SJCRH30 (cell line): ENCODE data around the gene HCN1. TPM values are rescaled to one million over a fixed set of nuclear protein-coding genes. Genes with fewer than 3 reads are reported as not detected.
A peak's percentile ranks its signal among the peaks of the same experiment; 100 is the strongest.
"Not testable (repeated sequence)": the region's sequence is repeated elsewhere in the genome, so short reads cannot be mapped to it uniquely, and the experiment has no call there.

Experiments
- DNase-seq, 2 experiments: peaks; one replicate each; pipeline ENCODE4 v3.0.0-alpha.2; 2015 to 2020
- H3K27ac ChIP-seq: fragments of 250-450 bp; sonication (Bioruptor Pico); 2 replicates; pipeline ENCODE4 v1.5.1; 2020; ENCODE audit warnings: mild to moderate bottlenecking, moderate library complexity
- H3K27me3 ChIP-seq: fragments of 250-450 bp; sonication (Bioruptor Pico); 2 replicates; pipeline ENCODE4 v1.5.1; 2020; ENCODE audit warnings: mild to moderate bottlenecking, moderate library complexity
- H3K36me3 ChIP-seq: fragments of 250-450 bp; sonication (Bioruptor Pico); 2 replicates; pipeline ENCODE4 v1.5.1; 2020; ENCODE audit warnings: mild to moderate bottlenecking, moderate library complexity
- H3K4me1 ChIP-seq: fragments of 250-450 bp; sonication (Bioruptor Pico); 2 replicates; pipeline ENCODE4 v1.5.1; 2020; ENCODE audit warnings: mild to moderate bottlenecking, moderate library complexity
- H3K4me3 ChIP-seq: fragments of 250-450 bp; sonication (Bioruptor Pico); 2 replicates; pipeline ENCODE4 v1.5.1; 2020; ENCODE audit warnings: mild to moderate bottlenecking, moderate library complexity
- H3K9me3 ChIP-seq: fragments of 250-450 bp; sonication (Bioruptor Pico); replicated peaks from 2 replicates; pipeline ENCODE4 v1.5.1; 2020; ENCODE audit warnings: mild to moderate bottlenecking, moderate library complexity
- total RNA-seq: library from RNA; depleted of rRNA; stranded (reverse); fragments of >200 nt; shearing (Covaris generic); gene quantifications from 2 replicates; pipeline ENCODE4 v1.2.3, GENCODE V29; 2014

Gene HCN1
- total RNA-seq, 1 experiment from 2014 or later: under 0.01 TPM

- Histone ChIP-seq H3K27me3 (no peaks in the 10 kb centered on the region), H3K9me3 (no peaks in the 10 kb centered on the region), H3K27ac (no peak overlapping the region), H3K36me3 (no peaks in the 10 kb centered on the region), H3K4me3 (no peak overlapping the region), H3K4me1 (0 out of 2 replicates have a peak, but pooled peaks cover 3% of the 10 kb centered on the region)
- DNase-seq: no peak
These were observed 278.7 kb downstream of the HCN1 start for GRCh38 chr5:45417285-45417998.

GRCh38 chr5:45414620-45415573 is 281.3 kb downstream of the HCN1 start:
- no peak for DNase-seq
- H3K36me3 ChIP-seq: no peaks in the 10 kb centered on the region
- H3K27ac ChIP-seq: no peak overlapping the region
- H3K4me1 ChIP-seq: peaks cover 8% of the 10 kb centered on the region; the same call in 1 of the 2 replicates
- H3K27me3 ChIP-seq: no peaks in the 10 kb centered on the region
- H3K4me3 ChIP-seq: no peak overlapping the region
- H3K9me3 ChIP-seq: no peaks in the 10 kb centered on the region

GRCh38 chr5:45411971-45412612 is 284.1 kb downstream of the HCN1 start:
- Histone ChIP-seq H3K27me3 (no peaks in the 10 kb centered on the region), H3K4me1 (peaks cover 5% of the 10 kb centered on the region; the same call in 1 of the 2 replicates), H3K9me3 (no peaks in the 10 kb centered on the region), H3K4me3 (no peak overlapping the region), H3K36me3 (no peaks in the 10 kb centered on the region), H3K27ac (no peak overlapping the region)
- DNase-seq: no peak

- H3K27ac ChIP-seq: no peak overlapping the region
- no peaks in the 10 kb centered on the region for H3K27me3 ChIP-seq
- H3K4me1 ChIP-seq: peaks cover 5% of the 10 kb centered on the region; the same call in 1 of the 2 replicates
- DNase-seq: no peak
- H3K9me3 ChIP-seq: no peaks in the 10 kb centered on the region
- no peaks in the 10 kb centered on the region for H3K36me3 ChIP-seq
- no peak overlapping the region for H3K4me3 ChIP-seq
These were observed 285.7 kb downstream of the HCN1 start for GRCh38 chr5:45410304-45410995.

- no peak overlapping the region for H3K27ac ChIP-seq
- DNase-seq: no peak
These were observed 288.1 kb downstream of the HCN1 start for GRCh38 chr5:45408067-45408466.

GRCh38 chr5:45402804-45403455 is 293.2 kb downstream of the HCN1 start:
- H3K4me3 ChIP-seq: no peak overlapping the region
- no peaks in the 10 kb centered on the region for H3K36me3 ChIP-seq
- no peak overlapping the region for H3K27ac ChIP-seq
- no peak for DNase-seq
- H3K27me3 ChIP-seq: no peaks in the 10 kb centered on the region; the same call in 1 of the 2 replicates
- H3K9me3 ChIP-seq: no peaks in the 10 kb centered on the region
- H3K4me1 ChIP-seq: no peaks in the 10 kb centered on the region

More at GRCh38 chr5:45408067-45408466, 288.1 kb downstream of the HCN1 start:
- Histone ChIP-seq H3K4me3 (no peak overlapping the region), H3K36me3 (no peaks in the 10 kb centered on the region), H3K9me3 (no peaks in the 10 kb centered on the region), H3K27me3 (no peaks in the 10 kb centered on the region; the same call in 1 of the 2 replicates), H3K4me1 (peaks cover 5% of the 10 kb centered on the region; the same call in 1 of the 2 replicates)

- H3K9me3 ChIP-seq: no peaks in the 10 kb centered on the region
- no peak overlapping the region for H3K4me3 ChIP-seq
- H3K27ac ChIP-seq: no peak overlapping the region
- H3K4me1 ChIP-seq: no peaks in the 10 kb centered on the region
- no peaks in the 10 kb centered on the region; the same call in 1 of the 2 replicates for H3K27me3 ChIP-seq
- no peaks in the 10 kb centered on the region for H3K36me3 ChIP-seq
- DNase-seq: no peak
These were observed 297.1 kb downstream of the HCN1 start for GRCh38 chr5:45399041-45399440.

- peaks cover 16% of the 10 kb centered on the region for H3K4me1 ChIP-seq
- peak overlapping the region; percentile 52 for H3K27ac ChIP-seq
- no peak overlapping the region for H3K4me3 ChIP-seq
- peak; percentile 31 to 61 for DNase-seq
- H3K27me3 ChIP-seq: no peaks in the 10 kb centered on the region
- no peaks in the 10 kb centered on the region for H3K9me3 ChIP-seq
- no peaks in the 10 kb centered on the region for H3K36me3 ChIP-seq
These were observed 310.7 kb downstream of the HCN1 start for GRCh38 chr5:45385321-45386058.

GRCh38 chr5:45383985-45384384 is 312.2 kb downstream of the HCN1 start:
- Histone ChIP-seq H3K9me3 (no peaks in the 10 kb centered on the region), H3K27ac (no peak overlapping the region), H3K36me3 (no peaks in the 10 kb centered on the region), H3K4me3 (no peak overlapping the region), H3K4me1 (peaks cover 16% of the 10 kb centered on the region), H3K27me3 (no peaks in the 10 kb centered on the region)
- DNase-seq: no peak

GRCh38 chr5:45382583-45382982 is 313.6 kb downstream of the HCN1 start:
- Histone ChIP-seq H3K27me3 (no peaks in the 10 kb centered on the region), H3K27ac (no peak overlapping the region), H3K36me3 (no peaks in the 10 kb centered on the region), H3K4me1 (peaks cover 16% of the 10 kb centered on the region), H3K4me3 (no peak overlapping the region), H3K9me3 (no peaks in the 10 kb centered on the region)
- no peak for DNase-seq

GRCh38 chr5:45376417-45376816 is 319.8 kb downstream of the HCN1 start:
- Histone ChIP-seq H3K27me3 (no peaks in the 10 kb centered on the region), H3K9me3 (no peaks in the 10 kb centered on the region), H3K27ac (no peak overlapping the region), H3K4me3 (no peak overlapping the region), H3K4me1 (no peaks in the 10 kb centered on the region), H3K36me3 (no peaks in the 10 kb centered on the region)
- DNase-seq: no peak

GRCh38 chr5:45372629-45373028 is 323.6 kb downstream of the HCN1 start:
- Histone ChIP-seq H3K4me1 (no peaks in the 10 kb centered on the region), H3K27ac (no peak overlapping the region)

GRCh38 chr5:45371423-45371822 is 324.8 kb downstream of the HCN1 start:
- H3K9me3 ChIP-seq: not testable (repeated sequence)

More at GRCh38 chr5:45372629-45373028, 323.6 kb downstream of the HCN1 start:
- Histone ChIP-seq H3K9me3 (no peaks in the 10 kb centered on the region), H3K36me3 (no peaks in the 10 kb centered on the region), H3K4me3 (no peak overlapping the region), H3K27me3 (no peaks in the 10 kb centered on the region)
- DNase-seq: no peak

More at GRCh38 chr5:45371423-45371822, 324.8 kb downstream of the HCN1 start:
- DNase-seq, H3K4me1 ChIP-seq, H3K27me3 ChIP-seq, H3K36me3 ChIP-seq, H3K27ac ChIP-seq, H3K4me3 ChIP-seq: not testable (repeated sequence)
